ENCODE measurements around the gene WAC. TPM values are rescaled to one million over a fixed set of nuclear protein-coding genes. Genes with fewer than 3 reads are reported as not detected.

Gene WAC
- total and polyA plus RNA-seq, 2 donors, result 79.5 to 158 TPM

- Histone ChIP-seq H3K4me1 (ENCODE audit: insufficient read depth) (no peaks in the 10 kb centered on the region), H3K27ac (ENCODE audit: low read depth) (no peak overlapping the region), H3K36me3 (ENCODE audit: insufficient read depth) (peaks cover 4% of the 10 kb centered on the region), H3K4me3 (ENCODE audit: low read depth, low read length) (no peak overlapping the region)
- DNase-seq (ENCODE audit: extremely low spot score), result no peak
- WGBS, result 65% methylated on average over 2 of the region's 2 CpGs
Measured at GRCh38 chr10:28620251-28620650, 87.3 kb downstream of the WAC start.

GRCh38 chr10:28623483-28623882, 90.6 kb downstream of the WAC start:
- 81% methylated on average over 7 of the region's 7 CpGs for WGBS
- H3K4me3 ChIP-seq (ENCODE audit: low read depth, low read length), result no peak overlapping the region
- no peak overlapping the region for H3K27ac ChIP-seq (ENCODE audit: low read depth)
- H3K4me1 ChIP-seq (ENCODE audit: insufficient read depth), result no peaks in the 10 kb centered on the region
- no peak for DNase-seq (ENCODE audit: extremely low spot score)
- H3K36me3 ChIP-seq (ENCODE audit: insufficient read depth), result peaks cover 3% of the 10 kb centered on the region

DNA sequence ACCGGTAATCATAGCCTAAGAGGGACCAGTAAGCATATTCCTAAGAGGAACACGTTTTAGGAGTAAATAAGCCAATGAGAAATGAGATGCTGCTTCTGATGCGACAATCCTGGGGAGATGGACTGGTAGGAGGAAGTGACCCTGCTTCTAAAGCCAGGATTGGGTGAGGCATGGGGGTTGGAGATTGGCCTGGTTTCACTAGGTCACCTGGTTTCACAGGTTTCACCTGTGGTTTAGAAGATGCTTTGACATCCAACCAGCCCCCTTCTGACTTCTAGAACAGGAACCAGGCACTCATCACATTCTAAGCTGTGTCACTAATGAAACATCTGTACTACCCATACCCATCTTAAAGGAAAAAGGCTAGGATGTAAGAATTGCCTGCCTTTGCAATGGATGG, 91.4 kb downstream of the WAC start:
- Histone ChIP-seq H3K4me1 (ENCODE audit: insufficient read depth) (no peaks in the 10 kb centered on the region), H3K36me3 (ENCODE audit: insufficient read depth) (peaks cover 3% of the 10 kb centered on the region), H3K4me3 (ENCODE audit: low read depth, low read length) (no peak overlapping the region), H3K27ac (ENCODE audit: low read depth) (no peak overlapping the region)
- DNase-seq (ENCODE audit: extremely low spot score), result no peak
- WGBS, result 75% methylated on average over 3 of the region's 3 CpGs

DNA sequence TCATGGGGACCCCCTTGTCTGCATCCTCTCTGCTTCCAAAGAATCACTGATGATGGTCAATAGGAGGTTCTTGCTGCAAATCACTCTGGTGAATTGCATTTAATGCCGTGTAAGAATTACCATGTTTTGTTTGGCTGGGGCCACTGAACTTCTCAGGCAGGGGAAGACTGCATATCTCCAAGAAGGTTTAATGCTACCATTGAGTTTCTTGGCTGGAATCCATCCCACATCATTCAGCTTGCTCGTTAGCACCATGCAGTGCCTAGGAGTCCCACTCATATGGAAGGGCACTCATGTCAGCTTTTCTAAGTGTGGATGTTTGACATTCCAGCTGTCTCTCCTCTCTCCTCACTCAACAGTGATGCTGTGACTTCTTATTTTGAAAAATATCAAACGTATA, 94.2 kb downstream of the WAC start:
- no peak for DNase-seq (ENCODE audit: extremely low spot score)
- H3K4me3 ChIP-seq (ENCODE audit: low read depth, low read length), result no peak overlapping the region
- H3K4me1 ChIP-seq (ENCODE audit: insufficient read depth), result no peaks in the 10 kb centered on the region
- H3K36me3 ChIP-seq (ENCODE audit: insufficient read depth), result no peaks in the 10 kb centered on the region
- whole genome bisulfite sequencing, result 41% methylated on average over 3 of the region's 3 CpGs
- H3K27ac ChIP-seq (ENCODE audit: low read depth), result no peak overlapping the region

GRCh38 chr10:28628184-28628893, 95.4 kb downstream of the WAC start:
- no peak overlapping the region for H3K4me3 ChIP-seq (ENCODE audit: low read depth, low read length)
- 30% methylated on average over 15 of the region's 15 CpGs for WGBS
- H3K27ac ChIP-seq (ENCODE audit: low read depth), result no peak overlapping the region
- H3K4me1 ChIP-seq (ENCODE audit: insufficient read depth), result no peaks in the 10 kb centered on the region
- H3K36me3 ChIP-seq (ENCODE audit: insufficient read depth), result no peaks in the 10 kb centered on the region
- peak; percentile 13 for DNase-seq (ENCODE audit: extremely low spot score)

- WGBS, result 78% methylated on average over 5 of the region's 5 CpGs
- no peak for DNase-seq (ENCODE audit: extremely low spot score)
- Histone ChIP-seq H3K4me1 (ENCODE audit: insufficient read depth) (no peaks in the 10 kb centered on the region), H3K4me3 (ENCODE audit: low read depth, low read length) (no peak overlapping the region), H3K36me3 (ENCODE audit: insufficient read depth) (no peaks in the 10 kb centered on the region), H3K27ac (ENCODE audit: low read depth) (no peak overlapping the region)
Measured at GRCh38 chr10:28631896-28632583, 99.1 kb downstream of the WAC start.

- Histone ChIP-seq H3K27ac (ENCODE audit: low read depth) (no peak overlapping the region), H3K4me1 (ENCODE audit: insufficient read depth) (no peaks in the 10 kb centered on the region), H3K36me3 (ENCODE audit: insufficient read depth) (no peaks in the 10 kb centered on the region), H3K4me3 (ENCODE audit: low read depth, low read length) (no peak overlapping the region)
- 76% methylated on average over 1 of the region's 1 CpG for WGBS
- DNase-seq (ENCODE audit: extremely low spot score), result no peak
Measured at GRCh38 chr10:28632584-28632945, 99.6 kb downstream of the WAC start.

DNA sequence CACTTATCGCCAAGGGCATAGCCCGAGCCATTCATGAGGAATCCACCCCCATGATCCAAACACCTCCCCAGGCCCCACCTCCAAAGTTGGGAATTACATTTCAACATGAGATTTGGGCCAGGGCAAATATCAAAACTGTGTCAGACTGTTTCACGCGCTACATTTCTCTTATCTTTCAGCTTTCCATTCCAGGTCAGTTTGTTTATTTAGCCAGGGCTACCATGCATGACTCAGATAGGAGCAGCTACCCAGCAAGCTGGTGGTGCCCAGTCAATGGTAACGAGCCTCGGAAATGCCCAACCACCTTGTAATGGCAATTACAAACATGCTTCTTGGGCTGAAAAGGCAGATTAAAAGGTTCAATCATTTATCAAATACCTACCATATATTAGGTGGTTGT, 100.8 kb downstream of the WAC start:
- 80% methylated on average over 6 of the region's 6 CpGs for WGBS
- no peak overlapping the region for H3K4me3 ChIP-seq (ENCODE audit: low read depth, low read length)
- H3K36me3 ChIP-seq (ENCODE audit: insufficient read depth), result no peaks in the 10 kb centered on the region
- H3K4me1 ChIP-seq (ENCODE audit: insufficient read depth), result no peaks in the 10 kb centered on the region
- H3K27ac ChIP-seq (ENCODE audit: low read depth), result no peak overlapping the region
- DNase-seq (ENCODE audit: extremely low spot score), result no peak

GRCh38 chr10:28637346-28637745, 104.4 kb downstream of the WAC start:
- Histone ChIP-seq H3K36me3 (ENCODE audit: insufficient read depth) (no peaks in the 10 kb centered on the region), H3K27ac (ENCODE audit: low read depth) (no peak overlapping the region), H3K4me3 (ENCODE audit: low read depth, low read length) (no peak overlapping the region), H3K4me1 (ENCODE audit: insufficient read depth) (no peaks in the 10 kb centered on the region)
- DNase-seq (ENCODE audit: extremely low spot score), result no peak
- 65% methylated on average over 5 of the region's 5 CpGs for WGBS

DNA sequence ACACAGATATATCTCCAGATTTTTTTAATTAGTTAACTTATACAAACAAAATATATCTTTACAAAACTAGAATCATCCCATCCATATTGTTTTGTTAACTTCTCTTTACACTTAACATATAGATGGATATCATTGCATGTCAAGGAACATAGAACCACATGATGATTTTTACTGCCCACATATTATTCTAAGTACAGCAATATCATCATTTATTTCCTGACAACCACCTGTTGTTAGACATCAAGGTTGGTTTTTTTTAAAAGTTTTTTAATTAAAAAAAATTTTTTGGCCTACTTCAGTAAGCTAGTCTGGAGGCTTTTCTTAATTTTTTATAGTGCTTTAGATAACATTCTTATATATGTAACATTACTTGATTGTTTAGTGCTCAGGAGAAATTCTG, 105.5 kb downstream of the WAC start:
- H3K4me3 ChIP-seq (ENCODE audit: low read depth, low read length), result no peak overlapping the region
- no peaks in the 10 kb centered on the region for H3K36me3 ChIP-seq (ENCODE audit: insufficient read depth)
- no peaks in the 10 kb centered on the region for H3K4me1 ChIP-seq (ENCODE audit: insufficient read depth)
- DNase-seq (ENCODE audit: extremely low spot score), result no peak
- no peak overlapping the region for H3K27ac ChIP-seq (ENCODE audit: low read depth)

DNA sequence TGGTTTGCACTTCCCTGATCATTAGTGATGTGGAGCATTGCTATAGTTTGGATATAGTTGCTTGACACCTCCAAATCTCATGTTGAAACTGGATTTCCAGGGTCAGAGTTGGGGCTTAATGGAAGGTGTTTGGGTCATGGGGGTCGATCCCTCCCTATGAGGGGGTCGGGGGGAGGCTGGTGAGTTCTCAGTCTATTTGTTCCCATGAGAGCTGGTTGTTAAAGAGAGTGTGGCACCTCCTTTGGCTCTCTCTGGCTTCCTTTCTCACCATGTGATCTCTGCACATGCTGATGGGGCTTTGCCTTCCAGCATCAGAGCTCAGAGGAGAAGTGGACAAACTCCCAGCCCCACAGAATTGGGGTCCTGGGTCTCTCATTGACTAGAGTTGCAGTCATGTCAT, 107.6 kb downstream of the WAC start:
- WGBS, result 55% methylated on average over 2 of the region's 2 CpGs
- Histone ChIP-seq H3K4me3 (ENCODE audit: low read depth, low read length) (no peak overlapping the region), H3K36me3 (ENCODE audit: insufficient read depth) (no peaks in the 10 kb centered on the region), H3K27ac (ENCODE audit: low read depth) (no peak overlapping the region), H3K4me1 (ENCODE audit: insufficient read depth) (no peaks in the 10 kb centered on the region)
- DNase-seq (ENCODE audit: extremely low spot score), result no peak

- DNase-seq (ENCODE audit: extremely low spot score), result no peak
- WGBS, result 70% methylated on average over 5 of the region's 5 CpGs
- H3K36me3 ChIP-seq (ENCODE audit: insufficient read depth), result no peaks in the 10 kb centered on the region
- no peaks in the 10 kb centered on the region for H3K4me1 ChIP-seq (ENCODE audit: insufficient read depth)
- no peak overlapping the region for H3K4me3 ChIP-seq (ENCODE audit: low read depth, low read length)
- H3K27ac ChIP-seq (ENCODE audit: low read depth), result no peak overlapping the region
Measured at GRCh38 chr10:28644647-28645046, 111.7 kb downstream of the WAC start.

DNA sequence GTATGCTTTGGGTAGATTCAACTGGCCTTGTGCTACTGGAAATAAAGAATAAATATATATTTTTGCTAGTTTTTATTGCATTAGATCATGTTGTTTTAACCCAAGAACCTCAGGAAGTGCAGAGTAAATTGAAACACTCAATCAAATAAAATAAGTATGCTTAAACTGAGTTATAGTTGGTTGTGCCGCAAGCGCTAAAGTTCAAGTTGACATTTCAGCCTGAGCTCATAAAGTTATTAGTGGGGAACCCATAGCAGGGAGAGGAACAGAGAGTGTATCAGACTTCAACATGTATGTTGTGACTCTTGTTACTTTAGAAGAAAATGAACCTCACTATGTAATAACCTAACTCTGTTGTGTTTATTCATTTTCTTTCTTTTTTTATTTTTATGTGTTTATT, 119.2 kb downstream of the WAC start:
- H3K4me3 ChIP-seq (ENCODE audit: low read depth, low read length), result no peak overlapping the region
- no peaks in the 10 kb centered on the region for H3K36me3 ChIP-seq (ENCODE audit: insufficient read depth)
- 45% methylated on average over 2 of the region's 2 CpGs for WGBS
- H3K4me1 ChIP-seq (ENCODE audit: insufficient read depth), result no peaks in the 10 kb centered on the region
- DNase-seq (ENCODE audit: extremely low spot score), result no peak
- no peak overlapping the region for H3K27ac ChIP-seq (ENCODE audit: low read depth)

GRCh38 chr10:28652703-28653102, 119.8 kb downstream of the WAC start:
- no peaks in the 10 kb centered on the region for H3K36me3 ChIP-seq (ENCODE audit: insufficient read depth)
- H3K4me3 ChIP-seq (ENCODE audit: low read depth, low read length), result no peak overlapping the region
- H3K27ac ChIP-seq (ENCODE audit: low read depth), result no peak overlapping the region
- 90% methylated on average over 5 of the region's 5 CpGs for WGBS
- no peaks in the 10 kb centered on the region for H3K4me1 ChIP-seq (ENCODE audit: insufficient read depth)
- no peak for DNase-seq (ENCODE audit: extremely low spot score)
